GM12878 (cell line): Measurements from ENCODE around the gene CACTIN. TPM values are rescaled to one million over a fixed set of nuclear protein-coding genes. Genes with fewer than 3 reads are reported as not detected.

Source experiments
- BACH1 ChIP-seq: fragments of 450-650 bp; IDR thresholded peaks from 2 replicates; pipeline ENCODE4 v1.6.1; 2017; ENCODE audit warnings: mild to moderate bottlenecking, borderline replicate concordance
- BHLHE40 ChIP-seq, 2 experiments: fragments of 450-650 bp in 1 of 2; IDR thresholded peaks; 2 replicates each; pipeline ENCODE4 v1.6.1; 2011 to 2017; ENCODE audit warnings: low read depth in 2 of 2, borderline replicate concordance in 1 of 2, improper control_type of control experiment in 1 of 2, low read length in 1 of 2, mild to moderate bottlenecking in 1 of 2
- CBFB ChIP-seq: IDR thresholded peaks from 2 replicates; pipeline ENCODE4 v1.6.1; 2016; ENCODE audit warnings: antibody characterized with exemption, low read depth
- CEBPB ChIP-seq, 2 experiments: fragments of 150-350 bp in 1 of 2; IDR thresholded peaks; 2 replicates each; pipeline ENCODE4 v1.6.1; 2012 to 2014; ENCODE audit warnings: low read depth in 2 of 2, low read length in 2 of 2, borderline replicate concordance in 1 of 2, inconsistent platforms in 1 of 2
- HDGF ChIP-seq: fragments of 450-650 bp; IDR thresholded peaks from 2 replicates; pipeline ENCODE4 v1.6.1; 2016; ENCODE audit warnings: antibody characterized with exemption
- KAT2A ChIP-seq: conservative IDR thresholded peaks from 2 replicates; pipeline ENCODE4 v1.6.1; 2011; ENCODE audit warnings: low read depth, low read length; ENCODE audit not compliant: control insufficient read depth
- MEF2A ChIP-seq: IDR thresholded peaks from 2 replicates; pipeline ENCODE4 v1.6.1; 2011; ENCODE audit warnings: low read depth, mild to moderate bottlenecking, low read length, moderate library complexity; ENCODE audit not compliant: insufficient read depth
- MYC ChIP-seq: IDR thresholded peaks from 2 replicates; pipeline ENCODE4 v1.6.1; 2011; ENCODE audit warnings: mild to moderate bottlenecking, low read length, moderate library complexity, inconsistent platforms; ENCODE audit not compliant: insufficient read depth, insufficient replicate concordance, insufficient read length, severe bottlenecking
- POLR2A ChIP-seq: IDR thresholded peaks from 2 replicates; pipeline ENCODE4 v1.6.1; 2011; ENCODE audit warnings: low read depth, mild to moderate bottlenecking, low read length
- POLR2AphosphoS5 ChIP-seq: IDR thresholded peaks from 2 replicates; pipeline ENCODE4 v1.6.1; 2011; ENCODE audit warnings: mild to moderate bottlenecking, low read length, inconsistent platforms
- POU2F2 ChIP-seq: IDR thresholded peaks from 3 replicates; pipeline ENCODE4 v1.6.1; 2011; ENCODE audit warnings: low read depth, mild to moderate bottlenecking, low read length, borderline replicate concordance
- SIX5 ChIP-seq: IDR thresholded peaks from 2 replicates; pipeline ENCODE4 v1.6.1; 2011; ENCODE audit warnings: mild to moderate bottlenecking, low read depth, low read length, moderate library complexity; ENCODE audit not compliant: severe bottlenecking
- SP1 ChIP-seq: IDR thresholded peaks from one replicate; pipeline ENCODE4 v1.6.1; 2011; ENCODE audit warnings: low read depth, low read length
- TCF12 ChIP-seq: IDR thresholded peaks from 2 replicates; pipeline ENCODE4 v1.6.1; 2011; ENCODE audit warnings: low read depth, mild to moderate bottlenecking, low read length
- TCF3 ChIP-seq: IDR thresholded peaks from 2 replicates; pipeline ENCODE4 v1.6.1; 2012; ENCODE audit warnings: low read depth, mild to moderate bottlenecking, low read length, borderline replicate concordance; ENCODE audit not compliant: insufficient read depth
- ZBED1 ChIP-seq: IDR thresholded peaks from 2 replicates; pipeline ENCODE4 v1.6.1; 2016; ENCODE audit warnings: borderline replicate concordance
- ZNF24 ChIP-seq: fragments of 450-650 bp; IDR thresholded peaks from 2 replicates; pipeline ENCODE4 v1.6.1; 2017; ENCODE audit warnings: antibody characterized with exemption, mild to moderate bottlenecking
- polyA plus RNA-seq, 11 experiments: library from polyadenylated mRNA; depleted of rRNA in 4 of 11; unstranded in 6 of 11; stranded (reverse) in 5 of 11; fragments of >200 nt; fragmentation: Nextera tagmentation in 4 of 11; fragmentation: Illumina TruSeq in 1 of 11; extraction: Ambion mirVana in 4 of 11; extraction: Trizol in 1 of 11; gene quantifications; 1 replicate in 1 of 11; 2 replicates in 10 of 11; pipeline versions ENCODE4 v1.2.1 to v1.2.3, GENCODE V29; 2011 to 2016; ENCODE audit warnings: inconsistent platforms in 2 of 11, missing spikeins in 2 of 11, low read depth in 1 of 11
- total RNA-seq, 4 experiments: library from RNA; depleted of rRNA in 3 of 4; stranded (reverse); fragments of >200 nt in 3 of 4; fragmentation: Illumina TruSeq in 1 of 4; extraction: Trizol in 1 of 4; gene quantifications; 2 replicates each; pipeline versions ENCODE4 v1.2.1 to v1.2.3, GENCODE V29; 2013 to 2021
- TF ChIP-seq, protein P1 (sequence below): fragments of 450-650 bp; IDR thresholded peaks from 2 replicates; pipeline ENCODE4 v1.6.1; 2018; ENCODE audit warnings: mild to moderate bottlenecking, low read depth, moderate library complexity; ENCODE audit not compliant: partially characterized antibody

The CACTIN gene
- total and polyA plus RNA-seq, 10 of the 15 experiments (the other 5 are each of a cell fraction or from before 2014, with no cell fraction given), result 0.40 to 31.4 (median 12.5) TPM

- TF ChIP-seq, protein P1, sequence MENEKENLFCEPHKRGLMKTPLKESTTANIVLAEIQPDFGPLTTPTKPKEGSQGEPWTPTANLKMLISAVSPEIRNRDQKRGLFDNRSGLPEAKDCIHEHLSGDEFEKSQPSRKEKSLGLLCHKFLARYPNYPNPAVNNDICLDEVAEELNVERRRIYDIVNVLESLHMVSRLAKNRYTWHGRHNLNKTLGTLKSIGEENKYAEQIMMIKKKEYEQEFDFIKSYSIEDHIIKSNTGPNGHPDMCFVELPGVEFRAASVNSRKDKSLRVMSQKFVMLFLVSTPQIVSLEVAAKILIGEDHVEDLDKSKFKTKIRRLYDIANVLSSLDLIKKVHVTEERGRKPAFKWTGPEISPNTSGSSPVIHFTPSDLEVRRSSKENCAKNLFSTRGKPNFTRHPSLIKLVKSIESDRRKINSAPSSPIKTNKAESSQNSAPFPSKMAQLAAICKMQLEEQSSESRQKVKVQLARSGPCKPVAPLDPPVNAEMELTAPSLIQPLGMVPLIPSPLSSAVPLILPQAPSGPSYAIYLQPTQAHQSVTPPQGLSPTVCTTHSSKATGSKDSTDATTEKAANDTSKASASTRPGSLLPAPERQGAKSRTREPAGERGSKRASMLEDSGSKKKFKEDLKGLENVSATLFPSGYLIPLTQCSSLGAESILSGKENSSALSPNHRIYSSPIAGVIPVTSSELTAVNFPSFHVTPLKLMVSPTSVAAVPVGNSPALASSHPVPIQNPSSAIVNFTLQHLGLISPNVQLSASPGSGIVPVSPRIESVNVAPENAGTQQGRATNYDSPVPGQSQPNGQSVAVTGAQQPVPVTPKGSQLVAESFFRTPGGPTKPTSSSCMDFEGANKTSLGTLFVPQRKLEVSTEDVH, result no peak
- TF ChIP-seq MYC (no peak), CEBPB (IDR thresholded peaks at IDR 0.05; ENCODE audit: borderline replicate concordance in 1 of 2, low read depth in 2 of 2, low read length in 2 of 2) (no peak), CBFB (no peak), TCF12 (0 out of 2 replicates have a peak, but pooled peaks have one; percentile 24), SIX5 (no peak), HDGF (peak; percentile 77; the same call in 1 of the 2 replicates), ZNF24 (no peak), TCF3 (0 out of 2 replicates have a peak, but pooled peaks have one; percentile 8), KAT2A (no peak), SP1 (peak; percentile 41), POLR2AphosphoS5 (no peak), BHLHE40 (IDR thresholded peaks at IDR 0.05; ENCODE audit: borderline replicate concordance in 1 of 2, low read depth in 2 of 2, low read length in 1 of 2) (no peak), BACH1 (no peak), MEF2A (no peak), POLR2A (peak; percentile 31), ZBED1 (no peak), POU2F2 (no peak)
These were observed 52.5 kb downstream of the CACTIN start (continued) for GRCh38 chr19:3573858-3574637.
